Karpas-422 (cell line): ENCODE measurements around the gene UBALD2. TPM values are rescaled to one million over a fixed set of nuclear protein-coding genes. Genes with fewer than 3 reads are reported as not detected.
"Not testable (repeated sequence)": the region's sequence is repeated elsewhere in the genome, so short reads cannot be mapped to it uniquely, and the experiment has no call there.

Source experiments
- DNase-seq: peaks from one replicate; pipeline ENCODE4 v3.0.0-alpha.2; 2015
- H2AFZ ChIP-seq: fragments of 200-600 bp; sonication (generic); 2 replicates; pipeline ENCODE4 v1.6.1; 2014; ENCODE audit warnings: antibody characterized with exemption, low read length, mixed read lengths
- H3K27ac ChIP-seq: fragments of 200-600 bp; sonication (generic); 2 replicates; pipeline ENCODE4 v1.5.1; 2014; ENCODE audit warnings: mild to moderate bottlenecking, low read length, moderate library complexity
- H3K27me3 ChIP-seq: fragments of 200-600 bp; sonication (generic); 2 replicates; pipeline ENCODE4 v1.6.1; 2014; ENCODE audit warnings: low read length, mixed read lengths
- H3K36me3 ChIP-seq: fragments of 200-600 bp; sonication (generic); 2 replicates; pipeline ENCODE4 v1.6.1; 2014; ENCODE audit warnings: low read length, mixed read lengths; ENCODE audit not compliant: insufficient read depth
- H3K4me1 ChIP-seq: fragments of 200-600 bp; sonication (generic); 2 replicates; pipeline ENCODE4 v1.6.1; 2014; ENCODE audit warnings: mild to moderate bottlenecking, low read length, mixed read lengths
- H3K4me2 ChIP-seq: fragments of 200-600 bp; sonication (generic); 2 replicates; pipeline ENCODE4 v1.6.1; 2014; ENCODE audit warnings: low read length, low read depth, mild to moderate bottlenecking; ENCODE audit not compliant: poor library complexity, severe bottlenecking
- H3K4me3 ChIP-seq: fragments of 200-600 bp; sonication (generic); 2 replicates; pipeline ENCODE4 v1.5.1; 2014; ENCODE audit warnings: mild to moderate bottlenecking, antibody characterized with exemption, low read length, mixed read lengths
- H3K79me2 ChIP-seq: fragments of 200-600 bp; sonication (generic); 2 replicates; pipeline ENCODE4 v1.6.1; 2014; ENCODE audit warnings: mild to moderate bottlenecking, low read length, mixed read lengths
- H3K9ac ChIP-seq: fragments of 200-600 bp; sonication (generic); 2 replicates; pipeline ENCODE4 v1.6.0; 2014; ENCODE audit warnings: low read length
- H3K9me2 ChIP-seq: fragments of 200-600 bp; sonication (generic), shearing (Covaris generic); replicated peaks from 2 replicates; pipeline ENCODE4 v1.6.0; 2014; ENCODE audit warnings: mild to moderate bottlenecking, low read length, moderate library complexity; ENCODE audit not compliant: insufficient read depth
- H3K9me3 ChIP-seq: fragments of 300-700, 200-600 bp; sonication (generic); 2 replicates; pipeline ENCODE4 v1.6.1; 2014; ENCODE audit warnings: low read length, mixed read lengths
- H4K20me1 ChIP-seq: fragments of 200-600 bp; sonication (generic); 2 replicates; pipeline ENCODE4 v1.6.1; 2014; ENCODE audit warnings: mild to moderate bottlenecking, antibody characterized with exemption, low read length, low read depth; ENCODE audit not compliant: insufficient read depth
- total RNA-seq: library from RNA; depleted of rRNA; stranded (reverse); fragments of >200 nt; shearing (Covaris generic); gene quantifications from 2 replicates; pipeline ENCODE4 v1.2.3, GENCODE V29; 2014; ENCODE audit warnings: low replicate concordance

Gene UBALD2
- total RNA-seq, 1 experiment from 2014 or later: 22.5 TPM

DNA sequence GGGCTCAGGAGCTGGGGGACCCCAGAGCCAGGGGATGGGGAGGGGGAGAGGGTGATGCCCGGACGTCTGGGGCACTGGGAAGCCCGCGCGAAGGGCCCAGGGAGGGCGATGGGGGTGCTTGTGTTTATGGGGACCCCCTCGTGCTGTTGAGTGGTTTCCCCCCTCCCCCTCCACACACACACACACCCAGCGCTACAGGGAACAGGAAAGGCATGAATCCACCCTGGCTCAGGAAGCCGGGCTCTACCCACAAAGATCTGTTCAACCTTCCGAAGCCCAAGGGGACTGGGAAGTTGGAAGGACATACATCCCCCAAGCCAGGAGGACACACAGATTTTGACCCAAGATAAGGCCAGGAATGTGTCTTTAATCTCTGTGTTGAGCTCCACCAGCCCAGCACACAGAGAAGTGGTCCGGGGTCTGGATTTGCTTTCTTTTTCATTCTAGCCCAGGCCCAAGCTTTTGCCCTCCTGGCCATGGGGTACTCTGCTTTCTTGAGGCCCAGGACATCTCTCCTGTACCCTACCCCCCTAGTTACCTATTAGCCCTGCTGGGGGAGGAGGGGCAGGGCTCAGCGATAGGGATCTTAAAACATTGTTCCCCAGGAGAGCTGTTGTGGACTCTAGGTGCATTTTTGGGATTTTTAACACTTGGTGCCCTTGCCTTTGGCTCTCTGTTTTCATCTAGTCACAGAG, 1.2 kb downstream of the UBALD2 start:
- no peaks in the 10 kb centered on the region for H3K27me3 ChIP-seq
- H3K9me3 ChIP-seq: no peaks in the 10 kb centered on the region
- peak overlapping the region; percentile 92 for H3K9ac ChIP-seq
- peaks cover 19% of the 10 kb centered on the region for H3K79me2 ChIP-seq
- peaks cover 57% of the 10 kb centered on the region for H3K4me1 ChIP-seq
- no peaks in the 10 kb centered on the region for H3K36me3 ChIP-seq
- H3K4me2 ChIP-seq: peak overlapping the region; percentile 72
- H4K20me1 ChIP-seq: no peaks in the 10 kb centered on the region
- peak overlapping the region; percentile 8 for H3K27ac ChIP-seq
- H3K4me3 ChIP-seq: peak overlapping the region; percentile 92
- no peak overlapping the region for H2AFZ ChIP-seq
- peak; percentile 51 for DNase-seq
- no peaks in the 10 kb centered on the region for H3K9me2 ChIP-seq

DNA sequence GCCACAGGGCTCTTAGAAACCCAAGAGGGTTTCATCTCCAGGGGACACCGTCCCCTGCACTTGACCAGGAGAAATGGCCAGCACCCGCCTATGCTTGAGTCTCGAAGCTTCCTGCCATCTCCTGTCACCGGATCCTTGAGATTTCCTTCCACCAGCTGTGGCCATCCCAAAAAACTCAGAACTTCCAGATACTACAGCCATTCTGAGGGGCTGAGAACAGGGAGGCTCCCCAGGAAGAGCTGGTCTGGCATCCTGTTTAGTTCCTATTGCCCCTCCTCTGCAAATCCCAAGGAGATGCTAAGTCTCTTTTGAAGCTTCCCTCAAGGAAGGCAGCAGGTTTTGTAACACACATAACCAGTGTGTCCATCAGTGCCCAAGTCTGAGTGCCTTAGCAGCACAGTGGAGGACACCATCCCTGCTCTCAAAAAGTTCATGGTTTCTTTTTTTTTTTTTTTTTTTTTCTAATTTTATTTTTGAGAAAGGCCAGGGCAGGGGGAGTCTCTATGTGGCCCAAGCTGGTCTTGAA, 2.0 kb downstream of the UBALD2 start:
- Histone ChIP-seq H2AFZ (no peak overlapping the region), H3K9ac (peak overlapping the region; percentile 92), H3K4me3 (peak overlapping the region; percentile 92; the same call in 1 of the 2 replicates), H3K27me3 (no peaks in the 10 kb centered on the region), H3K9me2 (no peaks in the 10 kb centered on the region), H4K20me1 (no peaks in the 10 kb centered on the region), H3K27ac (peak overlapping the region; percentile 8; the same call in 1 of the 2 replicates), H3K4me1 (peaks cover 60% of the 10 kb centered on the region), H3K36me3 (no peaks in the 10 kb centered on the region), H3K79me2 (peaks cover 19% of the 10 kb centered on the region), H3K9me3 (no peaks in the 10 kb centered on the region), H3K4me2 (peak overlapping the region; percentile 72)
- no peak for DNase-seq

- H3K4me1 ChIP-seq: peaks cover 60% of the 10 kb centered on the region
- H3K27me3 ChIP-seq, H2AFZ ChIP-seq, H3K9me2 ChIP-seq, H3K9me3 ChIP-seq, H3K36me3 ChIP-seq, H4K20me1 ChIP-seq, DNase-seq: not testable (repeated sequence)
- peak overlapping the region; percentile 72 for H3K4me2 ChIP-seq
- H3K27ac ChIP-seq: peak overlapping the region; percentile 67
- H3K79me2 ChIP-seq: peaks cover 19% of the 10 kb centered on the region
- peak overlapping the region; percentile 55 for H3K9ac ChIP-seq
- peak overlapping the region; percentile 39; the same call in 1 of the 2 replicates for H3K4me3 ChIP-seq
These were observed 2.4 kb downstream of the UBALD2 start for GRCh38 chr17:76267581-76268001.

DNA sequence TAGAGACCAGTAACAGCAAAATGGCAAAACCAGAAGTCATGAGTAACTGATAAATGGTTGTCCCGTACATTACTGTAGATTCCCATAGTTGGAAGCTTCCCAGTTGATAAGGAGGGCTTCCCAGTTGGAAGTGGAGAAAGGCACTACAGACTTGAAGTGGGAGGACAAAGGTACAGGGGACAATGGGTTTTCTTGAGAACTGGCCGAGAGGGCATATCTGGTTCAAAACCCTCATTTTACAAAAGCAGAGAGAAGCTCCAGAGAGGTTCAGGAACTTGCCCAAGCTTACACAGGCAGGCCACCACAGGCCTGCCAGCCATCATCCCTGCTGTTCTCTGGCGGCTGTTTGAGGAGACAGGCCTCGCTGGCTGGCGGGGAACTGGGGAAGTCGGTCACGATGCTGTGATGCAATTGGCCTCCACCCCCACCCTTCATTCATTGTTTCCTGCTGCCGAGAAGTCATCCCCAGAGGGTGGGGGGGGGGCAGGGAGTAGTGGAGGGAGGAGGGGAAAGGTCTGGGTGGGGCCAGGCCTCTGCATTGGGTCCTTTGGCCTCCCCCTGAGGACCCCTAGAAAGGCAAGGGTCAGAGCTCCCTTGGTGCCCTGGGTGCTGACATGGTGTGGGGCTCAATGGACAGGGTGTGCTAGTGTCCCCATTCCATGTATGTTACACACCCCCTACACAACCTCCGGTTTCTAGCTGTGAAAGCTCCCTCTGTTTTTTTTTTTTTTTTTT, 3.0 kb downstream of the UBALD2 start:
- peak overlapping the region; percentile 39; the same call in 1 of the 2 replicates for H3K4me3 ChIP-seq
- H3K9ac ChIP-seq: peak overlapping the region; percentile 55
- no peak overlapping the region; the same call in 1 of the 2 replicates for H2AFZ ChIP-seq
- no peaks in the 10 kb centered on the region for H3K27me3 ChIP-seq
- peak overlapping the region; percentile 72 for H3K4me2 ChIP-seq
- H3K79me2 ChIP-seq: peaks cover 19% of the 10 kb centered on the region
- H4K20me1 ChIP-seq: no peaks in the 10 kb centered on the region
- DNase-seq: peak; percentile 70
- H3K9me3 ChIP-seq: no peaks in the 10 kb centered on the region
- H3K4me1 ChIP-seq: peaks cover 56% of the 10 kb centered on the region
- no peaks in the 10 kb centered on the region for H3K36me3 ChIP-seq
- peak overlapping the region; percentile 67 for H3K27ac ChIP-seq
- H3K9me2 ChIP-seq: no peaks in the 10 kb centered on the region

- Histone ChIP-seq H3K36me3 (no peaks in the 10 kb centered on the region), H3K9ac (no peak overlapping the region), H3K4me3 (no peak overlapping the region), H3K27me3 (no peaks in the 10 kb centered on the region), H4K20me1 (no peaks in the 10 kb centered on the region), H3K4me2 (no peak overlapping the region), H3K9me2 (no peaks in the 10 kb centered on the region), H3K4me1 (peaks cover 50% of the 10 kb centered on the region), H2AFZ (no peak overlapping the region), H3K27ac (no peak overlapping the region), H3K9me3 (no peaks in the 10 kb centered on the region), H3K79me2 (peaks cover 19% of the 10 kb centered on the region)
- peak; percentile 38 for DNase-seq
These were observed 4.1 kb downstream of the UBALD2 start for GRCh38 chr17:76268991-76269981.

DNA sequence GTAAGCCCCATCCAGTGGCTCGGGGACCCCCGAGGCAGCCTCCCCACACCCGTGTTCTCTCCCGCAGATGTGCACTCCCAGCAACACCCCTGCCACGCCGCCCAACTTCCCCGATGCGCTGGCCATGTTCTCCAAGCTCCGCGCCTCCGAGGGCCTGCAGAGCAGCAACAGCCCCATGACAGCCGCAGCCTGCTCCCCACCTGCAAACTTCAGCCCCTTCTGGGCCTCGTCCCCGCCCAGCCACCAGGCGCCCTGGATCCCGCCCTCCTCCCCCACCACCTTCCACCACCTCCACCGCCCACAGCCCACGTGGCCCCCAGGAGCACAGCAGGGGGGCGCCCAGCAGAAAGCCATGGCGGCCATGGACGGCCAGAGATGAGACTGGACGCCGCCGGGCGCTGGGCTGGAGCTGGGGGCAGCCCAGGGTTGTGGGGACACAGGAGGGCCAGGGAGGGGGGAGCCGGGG, 5.0 kb downstream of the UBALD2 start:
- H3K79me2 ChIP-seq: peaks cover 19% of the 10 kb centered on the region

GRCh38 chr17:76270770-76271668, 5.9 kb downstream of the UBALD2 start:
- H3K4me2 ChIP-seq: peak overlapping the region; percentile 89
- no peaks in the 10 kb centered on the region for H3K36me3 ChIP-seq
- H3K9me3 ChIP-seq: no peaks in the 10 kb centered on the region
- H3K4me1 ChIP-seq: peaks cover 46% of the 10 kb centered on the region
- peak overlapping the region; percentile 67 for H3K4me3 ChIP-seq
- H3K9me2 ChIP-seq: no peaks in the 10 kb centered on the region
- peaks cover 15% of the 10 kb centered on the region for H3K79me2 ChIP-seq
- no peak for DNase-seq
- peak overlapping the region; percentile 31; the same call in 1 of the 2 replicates for H2AFZ ChIP-seq
- H3K27ac ChIP-seq: no peak overlapping the region
- H3K9ac ChIP-seq: peak overlapping the region; percentile 71
- H4K20me1 ChIP-seq: no peaks in the 10 kb centered on the region
- H3K27me3 ChIP-seq: no peaks in the 10 kb centered on the region

More for the DNA sequence above, 5.0 kb downstream of the UBALD2 start:
- no peaks in the 10 kb centered on the region for H3K9me2 ChIP-seq
- H3K36me3 ChIP-seq: no peaks in the 10 kb centered on the region
- H3K9me3 ChIP-seq: no peaks in the 10 kb centered on the region
- H3K9ac ChIP-seq: no peak overlapping the region
- no peak overlapping the region for H3K4me2 ChIP-seq
- no peaks in the 10 kb centered on the region for H3K27me3 ChIP-seq
- H4K20me1 ChIP-seq: no peaks in the 10 kb centered on the region
- no peak overlapping the region for H3K27ac ChIP-seq
- no peak overlapping the region for H2AFZ ChIP-seq
- H3K4me1 ChIP-seq: peaks cover 46% of the 10 kb centered on the region
- DNase-seq: no peak
- no peak overlapping the region for H3K4me3 ChIP-seq
